OCI-LY7 (cell line): ENCODE data around the gene ULBP1.

Experiments
- EZH2phosphoT487 ChIP-seq: fragments of 200-600 bp; sonication (generic); IDR thresholded peaks from 2 replicates; pipeline ENCODE4 v1.6.1; 2018; ENCODE audit warnings: low read depth, borderline replicate concordance, mild to moderate bottlenecking, mixed run types, antibody characterized with exemption, low read length, moderate library complexity, mixed read lengths
- TF ChIP-seq, protein P1 (sequence below): fragments of 200-600 bp; sonication (generic); conservative IDR thresholded peaks from 2 replicates; pipeline ENCODE4 v1.5.1; 2014; ENCODE audit warnings: mild to moderate bottlenecking, antibody characterized with exemption, low read length, moderate library complexity, mixed read lengths

DNA sequence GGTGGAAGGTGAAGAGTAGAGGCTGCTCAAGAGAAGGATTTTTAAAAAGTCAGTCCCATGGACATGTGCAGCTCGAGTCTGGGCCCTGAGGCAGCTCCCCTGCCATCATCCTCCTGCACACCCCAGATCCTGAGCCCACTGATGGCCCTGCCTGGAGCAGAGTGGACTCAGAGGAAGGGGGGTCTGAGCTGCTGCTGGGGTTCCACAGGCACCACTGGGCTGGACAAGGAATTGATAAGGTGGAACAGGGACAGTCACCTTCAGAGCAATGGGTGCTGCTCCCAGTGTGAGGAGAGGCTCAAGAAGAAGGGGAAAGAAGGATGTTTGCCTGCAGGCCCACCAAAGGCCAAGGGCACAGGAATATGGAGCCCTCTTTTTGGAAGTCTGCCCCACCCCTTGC, 15.7 kb upstream of the ULBP1 start:
- TF ChIP-seq, protein P1, sequence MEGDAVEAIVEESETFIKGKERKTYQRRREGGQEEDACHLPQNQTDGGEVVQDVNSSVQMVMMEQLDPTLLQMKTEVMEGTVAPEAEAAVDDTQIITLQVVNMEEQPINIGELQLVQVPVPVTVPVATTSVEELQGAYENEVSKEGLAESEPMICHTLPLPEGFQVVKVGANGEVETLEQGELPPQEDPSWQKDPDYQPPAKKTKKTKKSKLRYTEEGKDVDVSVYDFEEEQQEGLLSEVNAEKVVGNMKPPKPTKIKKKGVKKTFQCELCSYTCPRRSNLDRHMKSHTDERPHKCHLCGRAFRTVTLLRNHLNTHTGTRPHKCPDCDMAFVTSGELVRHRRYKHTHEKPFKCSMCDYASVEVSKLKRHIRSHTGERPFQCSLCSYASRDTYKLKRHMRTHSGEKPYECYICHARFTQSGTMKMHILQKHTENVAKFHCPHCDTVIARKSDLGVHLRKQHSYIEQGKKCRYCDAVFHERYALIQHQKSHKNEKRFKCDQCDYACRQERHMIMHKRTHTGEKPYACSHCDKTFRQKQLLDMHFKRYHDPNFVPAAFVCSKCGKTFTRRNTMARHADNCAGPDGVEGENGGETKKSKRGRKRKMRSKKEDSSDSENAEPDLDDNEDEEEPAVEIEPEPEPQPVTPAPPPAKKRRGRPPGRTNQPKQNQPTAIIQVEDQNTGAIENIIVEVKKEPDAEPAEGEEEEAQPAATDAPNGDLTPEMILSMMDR, result no peak
- TF ChIP-seq EZH2phosphoT487, result no peak
